ENCODE data around the gene CNR2. TPM values are rescaled to one million over a fixed set of nuclear protein-coding genes. Genes with fewer than 3 reads are reported as not detected.

Gene CNR2
- total RNA-seq, 1 donor from 2014 or later: not detected

GRCh38 chr1:23923592-23924499 is 10.7 kb upstream of the CNR2 start:
- no peak overlapping the region for H3K4me3 ChIP-seq (ENCODE audit: insufficient read depth, low read depth, low read length)
- no peak overlapping the region for H3K4me2 ChIP-seq (ENCODE audit: low read length)
- DNase-seq (ENCODE audit: low read depth) (no peak), FAIRE-seq (no peak)
- peaks cover 3% of the 10 kb centered on the region for H3K27me3 ChIP-seq (ENCODE audit: insufficient read depth, low read length)
- H3K9me3 ChIP-seq (ENCODE audit: insufficient read depth, low read depth, low read length): no peaks in the 10 kb centered on the region
- H3K4me1 Mint-ChIP-seq (ENCODE audit: low read depth, unreplicated experiment): no peaks in the 10 kb centered on the region
- H3K79me2 ChIP-seq (ENCODE audit: insufficient read depth, low read length): no peaks in the 10 kb centered on the region
- TF ChIP-seq EZH2 (IDR thresholded peaks at IDR 0.05; ENCODE audit: insufficient read depth, low read length) (no peak), CTCF (IDR thresholded peaks at IDR 0.05; ENCODE audit: insufficient read depth, low read depth, low read length) (no peak)
- no peaks in the 10 kb centered on the region for H4K20me1 ChIP-seq (ENCODE audit: insufficient read depth, low read length)
- H3K27me3 Mint-ChIP-seq (ENCODE audit: low read depth, unreplicated experiment): peaks cover 2% of the 10 kb centered on the region
- H3K27ac Mint-ChIP-seq (ENCODE audit: unreplicated experiment): no peak overlapping the region
- no peak overlapping the region for H3K4me3 Mint-ChIP-seq (ENCODE audit: unreplicated experiment)
- H3K36me3 ChIP-seq (ENCODE audit: insufficient read depth, low read length): no peaks in the 10 kb centered on the region
- H2AFZ ChIP-seq (ENCODE audit: low read depth, low read length): no peak overlapping the region
- H3K9ac ChIP-seq (ENCODE audit: low read length): no peak overlapping the region
- H3K4me1 ChIP-seq (ENCODE audit: insufficient read depth, low read length): no peaks in the 10 kb centered on the region
- no peaks in the 10 kb centered on the region for H3K36me3 Mint-ChIP-seq (ENCODE audit: low read depth, unreplicated experiment)
- peaks cover 3% of the 10 kb centered on the region for H3K9me3 Mint-ChIP-seq (ENCODE audit: unreplicated experiment)
- H3K27ac ChIP-seq (ENCODE audit: low read depth, low read length): no peak overlapping the region

GRCh38 chr1:23922321-23922943 is 9.3 kb upstream of the CNR2 start:
- H2AFZ ChIP-seq (ENCODE audit: low read depth, low read length): no peak overlapping the region
- no peaks in the 10 kb centered on the region for H3K4me1 ChIP-seq (ENCODE audit: insufficient read depth, low read length)
- peaks cover 3% of the 10 kb centered on the region for H3K9me3 Mint-ChIP-seq (ENCODE audit: unreplicated experiment)
- no peak overlapping the region for H3K4me3 Mint-ChIP-seq (ENCODE audit: unreplicated experiment)
- no peak overlapping the region for H3K27ac Mint-ChIP-seq (ENCODE audit: unreplicated experiment)
- no peak overlapping the region for H3K4me2 ChIP-seq (ENCODE audit: low read length)
- no peak overlapping the region for H3K9ac ChIP-seq (ENCODE audit: low read length)
- DNase-seq (ENCODE audit: low read depth) (no peak), FAIRE-seq (no peak)
- no peak overlapping the region for H3K27ac ChIP-seq (ENCODE audit: low read depth, low read length)
- H3K36me3 Mint-ChIP-seq (ENCODE audit: low read depth, unreplicated experiment): no peaks in the 10 kb centered on the region
- peaks cover 2% of the 10 kb centered on the region for H3K27me3 Mint-ChIP-seq (ENCODE audit: low read depth, unreplicated experiment)
- H3K4me1 Mint-ChIP-seq (ENCODE audit: low read depth, unreplicated experiment): no peaks in the 10 kb centered on the region
- no peaks in the 10 kb centered on the region for H3K9me3 ChIP-seq (ENCODE audit: insufficient read depth, low read depth, low read length)
- no peaks in the 10 kb centered on the region for H3K79me2 ChIP-seq (ENCODE audit: insufficient read depth, low read length)
- H3K36me3 ChIP-seq (ENCODE audit: insufficient read depth, low read length): no peaks in the 10 kb centered on the region
- H3K27me3 ChIP-seq (ENCODE audit: insufficient read depth, low read length): peaks cover 3% of the 10 kb centered on the region
- TF ChIP-seq EZH2 (IDR thresholded peaks at IDR 0.05; ENCODE audit: insufficient read depth, low read length) (no peak), CTCF (IDR thresholded peaks at IDR 0.05; ENCODE audit: insufficient read depth, low read depth, low read length) (no peak)
- H4K20me1 ChIP-seq (ENCODE audit: insufficient read depth, low read length): no peaks in the 10 kb centered on the region
- no peak overlapping the region for H3K4me3 ChIP-seq (ENCODE audit: insufficient read depth, low read depth, low read length)

Measured in astrocyte (in vitro differentiated cells and primary cell).